Neural crest cell (in vitro differentiated cells): ENCODE results near the gene FOXL1. TPM values are rescaled to one million over a fixed set of nuclear protein-coding genes. Genes with fewer than 3 reads are reported as not detected.

ENCODE experiments used
- DNase-seq: peaks from one replicate; pipeline ENCODE4 v3.0.0; 2021; ENCODE audit warnings: low read depth, mixed read lengths, low spot score
- H3K27ac Mint-ChIP-seq: one replicate; pipeline ENCODE4 v1.8.0; 2021; ENCODE audit warnings: mild to moderate bottlenecking, mixed read lengths; ENCODE audit not compliant: unreplicated experiment
- H3K27me3 Mint-ChIP-seq: 2 replicates; pipeline ENCODE4 v1.8.0; 2021; ENCODE audit warnings: low read depth, mild to moderate bottlenecking, mixed read lengths
- H3K36me3 Mint-ChIP-seq: 2 replicates; pipeline ENCODE4 v1.8.0; 2021; ENCODE audit warnings: low read depth, mild to moderate bottlenecking, mixed read lengths
- H3K4me1 Mint-ChIP-seq: 2 replicates; pipeline ENCODE4 v1.8.0; 2021; ENCODE audit warnings: mixed read lengths
- H3K4me3 Mint-ChIP-seq: one replicate; pipeline ENCODE4 v1.8.0; 2021; ENCODE audit warnings: mild to moderate bottlenecking, mixed read lengths
- H3K9me3 Mint-ChIP-seq: 2 replicates; pipeline ENCODE4 v1.8.0; 2021; ENCODE audit warnings: mixed read lengths
- total RNA-seq: library from RNA; stranded (reverse); gene quantifications from 2 replicates; pipeline ENCODE4 v1.2.1, GENCODE V29; 2021
- TF ChIP-seq, protein P1 (sequence below): fragments of 200-600 bp; sonication (generic); conservative IDR thresholded peaks from 2 replicates; pipeline ENCODE4 v1.5.0; 2021; ENCODE audit warnings: antibody characterized with exemption, mild to moderate bottlenecking

FOXL1 gene
- total RNA-seq, 1 donor from 2014 or later, result 0.09 TPM

DNA sequence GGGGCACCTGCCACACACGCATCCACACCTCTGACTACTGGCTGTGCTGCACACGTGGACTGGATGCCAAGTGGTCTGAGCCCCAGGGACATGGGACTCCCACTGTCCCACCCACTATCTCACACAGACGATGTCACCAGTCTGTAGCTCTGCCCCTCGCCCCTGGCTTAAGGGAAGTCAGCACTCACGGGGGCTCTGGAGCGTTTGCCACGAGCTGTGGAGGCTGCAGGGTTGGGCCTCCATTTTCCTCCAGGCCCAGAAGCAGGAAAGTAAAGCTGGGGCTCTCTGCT is 45.9 kb upstream of the FOXL1 start:
- peaks cover 3% of the 10 kb centered on the region for H3K27me3 Mint-ChIP-seq
- TF ChIP-seq, protein P1, sequence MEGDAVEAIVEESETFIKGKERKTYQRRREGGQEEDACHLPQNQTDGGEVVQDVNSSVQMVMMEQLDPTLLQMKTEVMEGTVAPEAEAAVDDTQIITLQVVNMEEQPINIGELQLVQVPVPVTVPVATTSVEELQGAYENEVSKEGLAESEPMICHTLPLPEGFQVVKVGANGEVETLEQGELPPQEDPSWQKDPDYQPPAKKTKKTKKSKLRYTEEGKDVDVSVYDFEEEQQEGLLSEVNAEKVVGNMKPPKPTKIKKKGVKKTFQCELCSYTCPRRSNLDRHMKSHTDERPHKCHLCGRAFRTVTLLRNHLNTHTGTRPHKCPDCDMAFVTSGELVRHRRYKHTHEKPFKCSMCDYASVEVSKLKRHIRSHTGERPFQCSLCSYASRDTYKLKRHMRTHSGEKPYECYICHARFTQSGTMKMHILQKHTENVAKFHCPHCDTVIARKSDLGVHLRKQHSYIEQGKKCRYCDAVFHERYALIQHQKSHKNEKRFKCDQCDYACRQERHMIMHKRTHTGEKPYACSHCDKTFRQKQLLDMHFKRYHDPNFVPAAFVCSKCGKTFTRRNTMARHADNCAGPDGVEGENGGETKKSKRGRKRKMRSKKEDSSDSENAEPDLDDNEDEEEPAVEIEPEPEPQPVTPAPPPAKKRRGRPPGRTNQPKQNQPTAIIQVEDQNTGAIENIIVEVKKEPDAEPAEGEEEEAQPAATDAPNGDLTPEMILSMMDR, result no peak
- no peak for DNase-seq
- H3K4me3 Mint-ChIP-seq, result no peak overlapping the region
- no peaks in the 10 kb centered on the region for H3K36me3 Mint-ChIP-seq
- H3K4me1 Mint-ChIP-seq, result peaks cover 9% of the 10 kb centered on the region
- no peaks in the 10 kb centered on the region for H3K9me3 Mint-ChIP-seq
- no peak overlapping the region for H3K27ac Mint-ChIP-seq

- peaks cover 9% of the 10 kb centered on the region for H3K4me1 Mint-ChIP-seq
- TF ChIP-seq, protein P1, result no peak
- no peak overlapping the region for H3K27ac Mint-ChIP-seq
- peaks cover 3% of the 10 kb centered on the region for H3K27me3 Mint-ChIP-seq
- no peaks in the 10 kb centered on the region for H3K36me3 Mint-ChIP-seq
- H3K9me3 Mint-ChIP-seq, result no peaks in the 10 kb centered on the region
- DNase-seq, result no peak
- no peak overlapping the region for H3K4me3 Mint-ChIP-seq
Observed at GRCh38 chr16:86533076-86533475, 45.3 kb upstream of the FOXL1 start.

GRCh38 chr16:86533767-86534351 is 44.5 kb upstream of the FOXL1 start:
- DNase-seq, result no peak
- H3K27me3 Mint-ChIP-seq, result no peaks in the 10 kb centered on the region
- H3K4me1 Mint-ChIP-seq, result peaks cover 9% of the 10 kb centered on the region
- H3K4me3 Mint-ChIP-seq, result no peak overlapping the region
- H3K36me3 Mint-ChIP-seq, result no peaks in the 10 kb centered on the region
- no peaks in the 10 kb centered on the region for H3K9me3 Mint-ChIP-seq
- TF ChIP-seq, protein P1, result no peak
- no peak overlapping the region for H3K27ac Mint-ChIP-seq

DNA sequence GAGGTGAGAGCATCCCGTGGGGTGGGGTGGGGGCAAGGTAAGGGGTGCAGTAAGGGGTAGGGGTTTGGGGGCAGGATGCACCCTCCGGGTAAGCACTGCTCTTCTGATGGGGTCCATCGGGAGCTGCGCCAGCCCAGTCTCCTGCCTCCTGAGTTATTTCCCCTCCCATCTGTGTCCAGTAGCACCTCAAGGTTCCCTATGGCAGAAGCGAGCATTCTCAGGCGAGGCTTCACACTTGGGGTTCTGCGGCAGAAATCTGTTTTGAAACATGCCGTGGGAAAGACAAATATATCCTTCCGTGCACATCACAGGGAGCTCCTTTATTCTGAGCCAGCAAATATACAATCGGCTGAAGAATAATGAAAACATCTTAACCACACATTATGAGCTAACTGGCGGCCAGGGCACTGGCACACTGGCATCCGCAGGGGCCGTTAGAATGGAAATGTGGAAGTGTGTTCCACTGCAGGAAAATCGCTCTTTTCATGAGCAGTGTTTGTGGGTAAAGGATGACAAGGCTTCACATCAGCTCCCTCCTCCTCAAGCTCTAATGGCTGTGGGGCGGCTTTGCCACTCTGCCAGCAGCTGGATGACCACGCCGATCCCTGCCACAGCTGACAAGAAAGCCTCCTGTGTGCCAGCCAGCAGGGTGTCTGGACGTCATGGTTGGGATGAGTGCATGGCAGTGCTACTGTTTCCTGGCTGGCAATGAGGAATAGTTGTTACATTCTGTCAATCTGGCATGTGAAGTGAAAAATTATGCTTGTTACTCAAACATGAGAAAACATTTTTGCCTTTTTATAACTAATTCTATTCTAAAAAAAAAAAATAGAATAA is 43.4 kb upstream of the FOXL1 start:
- Mint-ChIP-seq H3K4me3 (no peak overlapping the region), H3K9me3 (no peaks in the 10 kb centered on the region), H3K27ac (no peak overlapping the region), H3K4me1 (peaks cover 9% of the 10 kb centered on the region), H3K27me3 (no peaks in the 10 kb centered on the region), H3K36me3 (no peaks in the 10 kb centered on the region)
- TF ChIP-seq, protein P1, result no peak
- DNase-seq, result no peak

DNA sequence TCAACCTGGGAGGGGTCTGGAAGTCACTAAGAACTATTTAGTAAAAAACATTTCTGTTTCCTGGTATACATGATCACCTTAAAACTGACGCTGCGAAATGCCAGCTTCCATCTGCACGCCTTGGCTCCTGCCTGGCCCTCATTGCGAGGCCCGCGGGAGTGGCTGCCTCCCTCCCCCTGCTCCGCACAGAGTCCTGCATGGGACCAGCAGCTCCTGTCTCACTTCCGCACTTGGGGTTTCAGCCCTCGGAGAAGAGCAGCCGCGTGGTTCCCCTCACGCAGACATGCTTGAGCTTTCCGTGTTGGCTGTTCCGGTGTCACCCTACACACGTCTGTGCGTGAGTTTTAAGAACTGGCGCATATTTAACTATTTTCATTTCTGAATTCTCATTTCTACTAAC is 41.7 kb upstream of the FOXL1 start:
- Mint-ChIP-seq H3K27me3 (no peaks in the 10 kb centered on the region), H3K9me3 (no peaks in the 10 kb centered on the region), H3K4me1 (peaks cover 9% of the 10 kb centered on the region), H3K27ac (no peak overlapping the region), H3K4me3 (no peak overlapping the region), H3K36me3 (no peaks in the 10 kb centered on the region)
- no peak for DNase-seq
- TF ChIP-seq, protein P1, result no peak
